H9 (cell line): Measurements from ENCODE around the gene NFIX. TPM values are rescaled to one million over a fixed set of nuclear protein-coding genes. Genes with fewer than 3 reads are reported as not detected.

Source experiments
- DNase-seq: peaks from one replicate; pipeline ENCODE4 v3.0.0-alpha.2; 2017
- H2AFZ ChIP-seq: one replicate; pipeline ENCODE4 v1.6.1; 2013; ENCODE audit warnings: mild to moderate bottlenecking, low read length, control low read depth, moderate library complexity
- H2AK5ac ChIP-seq: 2 replicates; pipeline ENCODE4 v1.6.1; 2013; ENCODE audit warnings: low read length, control low read depth, mixed read lengths; ENCODE audit not compliant: insufficient read length
- H2BK120ac ChIP-seq: one replicate; pipeline ENCODE4 v1.6.1; 2013; ENCODE audit warnings: low read depth, mild to moderate bottlenecking, low read length, control low read depth, inconsistent platforms; ENCODE audit not compliant: poor library complexity, severe bottlenecking
- H2BK12ac ChIP-seq: 2 replicates; pipeline ENCODE4 v1.6.1; 2013; ENCODE audit warnings: low read length, control low read depth, mixed read lengths, low read depth; ENCODE audit not compliant: insufficient read length
- H2BK15ac ChIP-seq: 2 replicates; pipeline ENCODE4 v1.6.1; 2013; ENCODE audit warnings: low read depth, low read length, control low read depth
- H2BK20ac ChIP-seq: one replicate; pipeline ENCODE4 v1.6.1; 2013; ENCODE audit warnings: low read depth, mild to moderate bottlenecking, low read length, control low read depth, inconsistent platforms; ENCODE audit not compliant: poor library complexity, severe bottlenecking
- H2BK5ac ChIP-seq: 2 replicates; pipeline ENCODE4 v1.6.1; 2013; ENCODE audit warnings: low read length, control low read depth, mixed read lengths; ENCODE audit not compliant: insufficient read length
- H3K14ac ChIP-seq: 2 replicates; pipeline ENCODE4 v1.6.1; 2013; ENCODE audit warnings: low read length, control low read depth; ENCODE audit not compliant: insufficient read depth
- H3K18ac ChIP-seq: 2 replicates; pipeline ENCODE4 v1.6.1; 2013; ENCODE audit warnings: low read depth, mild to moderate bottlenecking, mixed read lengths, low read length, control low read depth; ENCODE audit not compliant: insufficient read length
- H3K23ac ChIP-seq: 2 replicates; pipeline ENCODE4 v1.6.1; 2013; ENCODE audit warnings: low read length, control low read depth, mixed read lengths, low read depth; ENCODE audit not compliant: insufficient read length
- H3K23me2 ChIP-seq: 2 replicates; pipeline ENCODE4 v1.6.1; 2013; ENCODE audit warnings: low read depth, mild to moderate bottlenecking, mixed read lengths, low read length, control low read depth; ENCODE audit not compliant: insufficient read length, poor library complexity, severe bottlenecking
- H3K27ac ChIP-seq: 2 replicates; pipeline ENCODE4 v1.5.1; 2013; ENCODE audit warnings: low read length, control low read depth, mixed read lengths, low read depth; ENCODE audit not compliant: insufficient read length
- H3K27me3 ChIP-seq: 2 replicates; pipeline ENCODE4 v1.6.1; 2013; ENCODE audit warnings: low read length, control low read depth, inconsistent platforms; ENCODE audit not compliant: insufficient read depth
- H3K4ac ChIP-seq: 2 replicates; pipeline ENCODE4 v1.6.1; 2013; ENCODE audit warnings: low read depth, mild to moderate bottlenecking, control low read depth, inconsistent platforms, low read length, moderate library complexity
- H3K4me1 ChIP-seq: 2 replicates; pipeline ENCODE4 v1.6.1; 2013; ENCODE audit warnings: low read length, control low read depth, inconsistent platforms; ENCODE audit not compliant: insufficient read depth
- H3K4me2 ChIP-seq: 2 replicates; pipeline ENCODE4 v1.6.1; 2013; ENCODE audit warnings: low read length, control low read depth, mixed read lengths; ENCODE audit not compliant: insufficient read length, insufficient read depth
- H3K56ac ChIP-seq: 2 replicates; pipeline ENCODE4 v1.6.1; 2013; ENCODE audit warnings: low read depth, mild to moderate bottlenecking, mixed read lengths, low read length, control low read depth; ENCODE audit not compliant: insufficient read length
- H3K79me1 ChIP-seq: 2 replicates; pipeline ENCODE4 v1.6.1; 2013; ENCODE audit warnings: low read depth, mild to moderate bottlenecking, moderate library complexity, low read length, control low read depth, inconsistent platforms; ENCODE audit not compliant: insufficient read depth, poor library complexity, severe bottlenecking
- H3K79me2 ChIP-seq: 2 replicates; pipeline ENCODE4 v1.6.1; 2013; ENCODE audit warnings: low read length, control low read depth, inconsistent platforms; ENCODE audit not compliant: insufficient read depth
- H3K9ac ChIP-seq: 2 replicates; pipeline ENCODE4 v1.6.1; 2013; ENCODE audit warnings: low read length, control low read depth, mixed read lengths; ENCODE audit not compliant: insufficient read length; ENCODE audit errors: extremely low read depth
- H3K9me3 ChIP-seq: one replicate; pipeline ENCODE4 v1.6.1; 2013; ENCODE audit warnings: low read depth, low read length, inconsistent platforms; ENCODE audit not compliant: control insufficient read depth
- H3T11ph ChIP-seq: one replicate; pipeline ENCODE4 v1.6.1; 2013; ENCODE audit warnings: mild to moderate bottlenecking, low read length, control low read depth, inconsistent platforms
- H4K20me1 ChIP-seq: one replicate; pipeline ENCODE4 v1.6.1; 2013; ENCODE audit not compliant: control insufficient read depth, insufficient read length, insufficient read depth
- H4K5ac ChIP-seq: 2 replicates; pipeline ENCODE4 v1.6.1; 2013; ENCODE audit warnings: low read depth, mild to moderate bottlenecking, mixed read lengths, low read length, control low read depth; ENCODE audit not compliant: insufficient read length
- H4K8ac ChIP-seq: replicated peaks from 2 replicates; pipeline ENCODE4 v1.6.1; 2013; ENCODE audit warnings: low read length, control low read depth, mixed read lengths, low read depth; ENCODE audit not compliant: insufficient read length
- H4K91ac ChIP-seq: 2 replicates; pipeline ENCODE4 v1.6.1; 2013; ENCODE audit warnings: low read depth, mild to moderate bottlenecking, moderate library complexity, mixed read lengths, low read length, control low read depth; ENCODE audit not compliant: insufficient read length
- H3K27ac Mint-ChIP-seq, 3 experiments: 2 replicates in 2 of 3; 3 replicates in 1 of 3; pipeline ENCODE4 v1.8.0; 2020 to 2021; ENCODE audit warnings: mixed read lengths in 3 of 3, mild to moderate bottlenecking in 1 of 3, moderate library complexity in 1 of 3
- H3K27me3 Mint-ChIP-seq: 2 replicates; pipeline ENCODE4 v1.8.0; 2021; ENCODE audit warnings: low read depth, mild to moderate bottlenecking, moderate library complexity, mixed read lengths
- H3K36me3 Mint-ChIP-seq, 3 experiments: 2 replicates in 2 of 3; 3 replicates in 1 of 3; pipeline ENCODE4 v1.8.0; 2020 to 2021; ENCODE audit warnings: low read depth in 3 of 3, mixed read lengths in 3 of 3; ENCODE audit not compliant: insufficient read depth in 1 of 3
- H3K4me1 Mint-ChIP-seq, 2 experiments: 2 replicates each; pipeline ENCODE4 v1.8.0; 2020; ENCODE audit warnings: mixed read lengths in 2 of 2
- H3K4me3 Mint-ChIP-seq, 2 experiments: 2 replicates in 1 of 2; 3 replicates in 1 of 2; pipeline ENCODE4 v1.8.0; 2020 to 2021; ENCODE audit warnings: mild to moderate bottlenecking in 2 of 2, mixed read lengths in 2 of 2, moderate library complexity in 1 of 2
- H3K9me3 Mint-ChIP-seq, 2 experiments: 2 replicates in 1 of 2; 3 replicates in 1 of 2; pipeline ENCODE4 v1.8.0; 2020; ENCODE audit warnings: mild to moderate bottlenecking in 2 of 2, mixed read lengths in 2 of 2, moderate library complexity in 1 of 2
- WGBS: extraction: QIAGEN DNeasy Blood & Tissue Kit; methylation state at CpG from one replicate; pipeline ENCODE4 v1.1.7; 2013; ENCODE audit warnings: missing lambda C conversion rate, low lambda C conversion rate, mixed read lengths; ENCODE audit not compliant: insufficient read length; ENCODE audit errors: extremely low coverage; 5-methylcytosine and 5-hydroxymethylcytosine counted together
- total RNA-seq: library from RNA; stranded (reverse); gene quantifications from 2 replicates; pipeline ENCODE4 v1.2.1, GENCODE V29; 2021
- TF ChIP-seq, protein P1 (sequence below): fragments of 200-600 bp; sonication (generic); conservative IDR thresholded peaks from 3 replicates; pipeline ENCODE4 v1.8.0; 2021; ENCODE audit warnings: antibody characterized with exemption, mild to moderate bottlenecking

The NFIX gene
- total RNA-seq, 1 experiment from 2014 or later = 0.31 TPM

DNA sequence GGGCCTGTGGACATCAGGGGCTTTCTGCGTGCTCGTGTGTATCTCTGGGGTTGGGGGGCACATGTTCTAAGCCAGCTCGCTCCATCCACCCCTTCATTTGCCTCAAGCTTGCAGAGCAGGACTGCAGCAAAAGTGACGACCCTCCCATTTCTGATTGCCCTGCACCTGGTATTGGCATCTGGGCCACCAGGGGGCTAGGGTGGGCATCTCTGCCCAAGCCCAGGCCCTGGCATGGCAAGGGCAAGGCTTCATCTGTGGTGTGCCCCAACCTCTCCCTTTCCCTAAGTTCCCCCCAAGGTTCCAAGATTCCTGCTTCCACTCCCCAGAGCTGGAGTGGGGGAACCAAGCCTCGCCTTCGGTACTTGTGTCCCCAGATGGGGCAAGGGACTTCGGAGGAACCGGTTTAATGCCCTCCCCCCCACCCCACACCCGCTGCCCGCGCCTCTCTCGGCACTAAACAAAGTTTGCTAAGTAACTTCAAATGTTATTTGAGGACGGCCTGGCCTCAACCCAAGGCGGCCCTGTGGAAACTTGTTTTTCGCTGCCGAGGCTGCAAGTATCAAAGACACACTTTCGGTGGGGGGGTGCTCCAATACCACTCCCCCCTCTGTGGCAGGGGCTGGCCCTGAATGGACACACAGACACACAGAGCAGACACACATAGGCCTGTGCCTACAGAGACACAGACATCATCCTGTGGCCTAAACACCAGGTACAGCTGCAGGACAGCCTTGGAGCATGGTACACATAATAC, 12.2 kb downstream of the NFIX start:
- no peak overlapping the region for H4K91ac ChIP-seq
- H2BK15ac ChIP-seq = no peak overlapping the region
- no peak overlapping the region for H3K9ac ChIP-seq
- Mint-ChIP-seq H3K36me3 (no peaks in the 10 kb centered on the region), H3K27ac (peak overlapping the region in 1 of 3 experiments; percentile 55; a peak in 1 of 7 replicates), H3K4me1 (peaks cover 0 to 25% of the 10 kb centered on the region in 2 experiments; a peak in 2 of 4 replicates), H3K9me3 (peaks cover 0 to 5% of the 10 kb centered on the region in 2 experiments; a peak in 4 of 5 replicates), H3K27me3 (peaks cover 99% of the 10 kb centered on the region), H3K4me3 (no peak overlapping the region)
- H2BK120ac ChIP-seq = no peak overlapping the region
- no peak overlapping the region for H3K18ac ChIP-seq
- no peak overlapping the region for H2AFZ ChIP-seq
- no peak for DNase-seq
- no peaks in the 10 kb centered on the region; the same call in 1 of the 2 replicates for H3K4me1 ChIP-seq
- peaks cover 5% of the 10 kb centered on the region for H3K23me2 ChIP-seq
- no peak overlapping the region for H3T11ph ChIP-seq
- no peak overlapping the region for H4K8ac ChIP-seq
- TF ChIP-seq, protein P1, sequence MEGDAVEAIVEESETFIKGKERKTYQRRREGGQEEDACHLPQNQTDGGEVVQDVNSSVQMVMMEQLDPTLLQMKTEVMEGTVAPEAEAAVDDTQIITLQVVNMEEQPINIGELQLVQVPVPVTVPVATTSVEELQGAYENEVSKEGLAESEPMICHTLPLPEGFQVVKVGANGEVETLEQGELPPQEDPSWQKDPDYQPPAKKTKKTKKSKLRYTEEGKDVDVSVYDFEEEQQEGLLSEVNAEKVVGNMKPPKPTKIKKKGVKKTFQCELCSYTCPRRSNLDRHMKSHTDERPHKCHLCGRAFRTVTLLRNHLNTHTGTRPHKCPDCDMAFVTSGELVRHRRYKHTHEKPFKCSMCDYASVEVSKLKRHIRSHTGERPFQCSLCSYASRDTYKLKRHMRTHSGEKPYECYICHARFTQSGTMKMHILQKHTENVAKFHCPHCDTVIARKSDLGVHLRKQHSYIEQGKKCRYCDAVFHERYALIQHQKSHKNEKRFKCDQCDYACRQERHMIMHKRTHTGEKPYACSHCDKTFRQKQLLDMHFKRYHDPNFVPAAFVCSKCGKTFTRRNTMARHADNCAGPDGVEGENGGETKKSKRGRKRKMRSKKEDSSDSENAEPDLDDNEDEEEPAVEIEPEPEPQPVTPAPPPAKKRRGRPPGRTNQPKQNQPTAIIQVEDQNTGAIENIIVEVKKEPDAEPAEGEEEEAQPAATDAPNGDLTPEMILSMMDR = no peak
- H3K23ac ChIP-seq = no peak overlapping the region
- no peaks in the 10 kb centered on the region for H4K20me1 ChIP-seq
- peaks cover 60% of the 10 kb centered on the region for H3K27me3 ChIP-seq
- no peak overlapping the region for H3K4me2 ChIP-seq
- H3K9me3 ChIP-seq = no peaks in the 10 kb centered on the region
- H2BK5ac ChIP-seq = no peak overlapping the region
- H4K5ac ChIP-seq = no peak overlapping the region
- no peaks in the 10 kb centered on the region for H3K79me2 ChIP-seq
- no peak overlapping the region for H2BK12ac ChIP-seq
- H2AK5ac ChIP-seq = no peak overlapping the region
- H3K79me1 ChIP-seq = no peaks in the 10 kb centered on the region
- H3K14ac ChIP-seq = no peak overlapping the region
- no peak overlapping the region for H2BK20ac ChIP-seq
- H3K4ac ChIP-seq = no peak overlapping the region
- H3K56ac ChIP-seq = no peak overlapping the region
- WGBS = no CpG with 5 or more reads among the region's 17 CpGs
- H3K27ac ChIP-seq = no peak overlapping the region
